GM21717 (cell line): ENCODE measurements around the gene INPP5B.
A peak's percentile ranks its signal among the peaks of the same experiment; 100 is the strongest.

Source experiments
- ATAC-seq: cut with Tn5 transposase; IDR thresholded peaks from one replicate; pipeline ENCODE4 v1.9.1; 2021; ENCODE audit warnings: mild to moderate bottlenecking, moderate library complexity; ENCODE audit not compliant: unreplicated experiment

Gene INPP5B

DNA sequence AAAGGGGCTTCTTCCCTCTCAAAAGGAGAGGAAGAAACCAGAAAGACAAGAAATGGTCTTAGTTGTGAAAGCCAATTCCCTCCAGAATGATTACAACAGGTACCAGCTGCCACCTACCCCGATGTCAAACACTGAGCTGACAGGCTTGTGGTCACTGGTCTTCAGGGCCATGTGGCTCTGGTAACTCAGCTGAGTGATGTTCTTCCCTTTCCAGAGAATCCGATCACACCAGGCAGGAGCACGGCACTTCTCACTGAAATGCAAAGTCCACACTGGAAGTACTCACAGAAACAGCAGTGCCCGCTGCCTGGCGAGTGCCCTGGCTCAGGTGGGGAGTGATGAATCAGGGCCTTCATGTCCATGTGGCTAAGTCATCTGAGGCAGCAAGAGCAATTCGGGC is 68.8 kb downstream of the INPP5B start:
- ATAC-seq = no peak

- ATAC-seq = no peak
Measured at GRCh38 chr1:37875833-37876232, 71.0 kb downstream of the INPP5B start.

- no peak for ATAC-seq
Measured at GRCh38 chr1:37872692-37873091, 74.2 kb downstream of the INPP5B start.

- no peak for ATAC-seq
Measured at GRCh38 chr1:37868466-37868865, 78.4 kb downstream of the INPP5B start.

DNA sequence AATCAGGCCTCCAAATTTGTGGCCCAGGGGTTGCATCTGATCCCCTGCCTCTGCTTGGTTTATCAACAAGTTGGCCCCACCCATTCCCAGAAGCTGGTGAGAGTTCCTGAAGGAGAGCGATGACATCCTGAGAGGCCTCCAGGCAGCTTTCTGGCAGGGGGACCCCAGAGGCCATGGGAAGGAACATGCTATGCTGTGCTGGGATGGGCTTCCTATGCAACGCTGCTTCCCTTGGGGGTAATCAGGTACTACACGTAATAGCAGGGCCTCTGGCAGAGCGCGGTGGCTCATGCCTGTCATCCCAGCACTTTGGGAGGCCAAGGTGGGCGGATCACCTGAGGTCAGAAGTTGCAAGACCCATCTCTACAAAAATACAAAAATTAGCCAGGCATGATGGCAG is 79.1 kb downstream of the INPP5B start:
- no peak for ATAC-seq

- ATAC-seq = no peak
Measured at GRCh38 chr1:37866491-37866890, 80.4 kb downstream of the INPP5B start.

DNA sequence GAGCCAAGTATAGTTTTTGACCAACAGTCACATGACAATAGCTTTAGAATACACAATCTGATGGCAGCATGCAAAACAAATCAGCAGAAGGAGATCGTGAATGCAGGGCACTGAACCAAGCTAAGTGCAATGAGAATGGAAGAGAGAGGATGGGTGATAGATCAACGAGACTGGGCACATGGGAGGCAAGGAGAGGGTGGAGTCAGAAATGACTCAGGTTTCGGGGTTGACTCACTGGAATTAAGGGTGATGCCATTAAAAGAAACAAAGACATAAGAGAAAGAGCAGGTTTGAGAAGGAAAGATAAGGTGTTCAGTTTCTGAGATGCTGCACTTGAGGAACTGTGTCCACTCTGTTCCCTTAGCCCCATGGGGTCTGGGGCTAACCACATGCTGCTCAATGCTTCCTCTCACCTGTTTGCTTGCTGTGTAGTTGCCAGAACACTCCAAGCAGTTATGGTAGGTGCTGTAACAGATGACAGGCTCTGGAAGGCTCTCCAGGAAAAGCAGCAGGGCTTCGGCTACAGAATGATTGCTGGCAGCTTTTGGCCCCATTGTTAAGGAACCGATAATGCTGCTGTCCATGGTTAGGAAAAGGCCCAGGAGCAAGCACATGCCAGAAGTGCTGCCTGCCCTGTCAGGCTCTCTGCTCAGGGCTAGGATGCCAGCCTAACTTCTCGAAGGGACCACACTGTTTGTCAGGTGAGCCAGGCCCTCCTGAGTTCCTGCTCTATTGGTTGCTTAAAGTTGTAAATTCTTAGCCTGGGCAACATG is 81.3 kb downstream of the INPP5B start:
- no peak for ATAC-seq

DNA sequence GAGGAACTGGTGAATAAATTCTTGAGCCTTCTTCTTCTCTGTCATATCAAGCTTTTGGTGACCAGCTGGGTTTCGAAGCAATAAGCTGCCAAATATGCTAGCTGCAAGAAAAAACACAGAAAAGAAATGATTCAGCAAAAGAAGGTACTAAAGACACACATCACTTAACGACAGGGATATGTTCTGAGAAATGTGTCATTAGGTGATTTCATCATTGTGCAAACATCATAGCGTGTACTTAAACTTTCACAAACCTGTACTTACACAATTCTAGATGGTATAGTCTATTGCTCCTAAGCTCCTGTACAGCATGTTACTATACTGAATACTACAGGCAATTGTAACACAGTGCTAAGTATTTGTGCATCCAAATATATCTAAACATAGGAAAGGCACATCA is 84.5 kb downstream of the INPP5B start:
- ATAC-seq = no peak

DNA sequence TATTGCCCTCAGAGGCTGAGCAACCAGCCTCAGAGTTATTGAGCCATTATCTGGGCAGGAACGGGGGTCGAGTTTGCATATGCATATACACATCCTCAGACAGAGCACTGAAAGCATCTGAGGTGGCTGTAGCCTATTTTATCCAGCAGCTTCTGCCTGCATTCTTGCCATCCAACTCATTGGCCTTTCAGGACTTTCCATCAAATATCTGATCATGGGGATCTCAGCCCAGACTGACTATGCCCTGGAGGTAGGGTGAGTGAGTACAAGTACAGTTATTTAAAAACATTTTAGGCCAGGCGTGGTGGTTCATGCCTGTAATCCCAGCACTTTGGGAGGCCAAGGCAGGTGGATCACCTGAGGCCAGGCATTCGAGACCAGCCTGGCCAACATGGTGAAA is 85.7 kb downstream of the INPP5B start:
- ATAC-seq = no peak

DNA sequence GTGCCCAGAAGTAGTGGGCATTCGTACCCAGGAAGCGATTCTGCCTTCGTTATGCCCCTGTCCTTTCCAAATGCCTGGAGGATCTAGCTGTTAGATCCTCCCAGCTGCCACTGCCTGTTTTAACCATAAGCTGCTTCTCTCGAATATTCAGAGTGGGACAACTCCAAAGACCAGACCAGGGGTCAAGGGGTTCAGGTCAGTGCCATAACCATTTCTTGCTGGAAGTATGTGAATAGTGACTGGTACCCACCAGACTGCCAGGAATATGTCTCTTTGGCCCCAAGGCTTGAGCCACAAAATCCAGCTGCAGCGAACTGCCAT is 86.5 kb downstream of the INPP5B start:
- ATAC-seq = no peak

DNA sequence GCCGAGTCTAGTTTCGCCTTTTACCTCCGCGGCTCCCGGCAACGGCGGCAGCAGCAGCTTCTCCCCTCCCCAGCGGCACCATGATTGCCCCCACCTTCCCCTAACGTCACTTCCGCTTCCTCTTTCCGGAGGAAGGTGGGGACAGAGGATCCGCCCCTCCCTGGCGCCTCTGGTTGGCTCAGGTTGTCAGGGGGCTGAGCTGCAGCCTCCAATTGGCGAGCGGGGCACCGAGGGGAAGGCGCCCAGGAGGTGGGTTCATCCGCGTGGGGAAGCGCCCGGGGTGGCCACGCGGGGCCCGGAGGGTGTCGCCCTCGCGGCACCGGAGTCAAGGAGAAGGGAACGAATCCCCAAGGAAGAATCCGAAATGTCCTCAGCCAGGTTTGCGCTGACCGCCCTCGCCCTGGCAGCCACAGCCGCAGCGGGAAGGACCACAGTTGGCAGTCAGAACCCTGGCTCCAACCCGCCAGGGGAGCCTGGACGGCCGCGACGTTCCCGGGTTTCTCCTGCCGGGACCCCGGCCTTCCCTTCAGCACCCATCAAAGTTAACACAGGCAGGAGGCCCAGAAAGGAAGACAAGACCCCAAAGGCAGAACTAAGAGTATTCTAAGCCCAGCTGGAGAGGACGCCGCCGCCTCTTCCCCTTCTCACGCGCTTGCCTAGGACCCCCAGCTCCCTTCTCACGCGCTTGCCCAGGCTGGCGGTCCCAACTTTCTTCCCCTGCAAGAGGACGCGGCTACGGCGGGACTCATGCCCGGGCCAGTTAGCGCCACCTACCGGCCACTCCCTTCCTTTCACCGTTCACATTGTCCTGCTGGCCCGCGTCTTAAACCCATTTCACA is 87.1 kb downstream of the INPP5B start, which contains the start of gene MTF1:
TSS of gene MTF1 (minus strand) at position 86 of the 839 bp plus-strand sequence. CDS start 1,934 bp downstream, outside the sequence.
- ATAC-seq = peak; percentile 87

DNA sequence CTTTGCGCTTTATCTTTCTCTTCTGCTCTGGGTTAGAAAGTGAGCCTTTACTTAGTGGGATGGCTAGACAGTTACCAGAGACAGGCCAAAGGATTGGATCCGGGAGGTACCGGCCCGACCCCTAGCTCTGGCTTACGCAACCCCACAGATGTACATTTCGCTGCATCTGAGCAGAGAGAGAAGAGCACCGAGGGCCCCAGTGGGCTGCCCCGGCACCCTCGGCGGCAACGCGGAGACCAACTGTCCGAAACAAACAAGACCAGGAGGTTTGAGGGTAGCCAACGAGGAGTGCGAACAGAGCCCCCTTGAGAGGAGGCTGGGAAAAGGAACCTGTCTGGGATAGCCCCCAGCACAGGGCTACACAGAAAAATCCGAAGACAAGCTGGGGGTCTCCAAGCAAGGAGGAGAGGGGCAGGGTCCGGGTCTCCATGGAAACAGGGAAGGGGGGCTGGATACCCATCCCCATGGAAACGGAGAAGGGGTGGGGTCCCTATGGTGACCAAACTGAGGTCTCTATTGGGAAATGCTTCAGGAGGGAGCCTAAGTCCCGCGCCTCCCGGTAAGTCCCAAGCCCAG is 87.8 kb downstream of the INPP5B start:
- no peak for ATAC-seq

GRCh38 chr1:37854406-37854805 is 92.4 kb downstream of the INPP5B start:
- no peak for ATAC-seq

DNA sequence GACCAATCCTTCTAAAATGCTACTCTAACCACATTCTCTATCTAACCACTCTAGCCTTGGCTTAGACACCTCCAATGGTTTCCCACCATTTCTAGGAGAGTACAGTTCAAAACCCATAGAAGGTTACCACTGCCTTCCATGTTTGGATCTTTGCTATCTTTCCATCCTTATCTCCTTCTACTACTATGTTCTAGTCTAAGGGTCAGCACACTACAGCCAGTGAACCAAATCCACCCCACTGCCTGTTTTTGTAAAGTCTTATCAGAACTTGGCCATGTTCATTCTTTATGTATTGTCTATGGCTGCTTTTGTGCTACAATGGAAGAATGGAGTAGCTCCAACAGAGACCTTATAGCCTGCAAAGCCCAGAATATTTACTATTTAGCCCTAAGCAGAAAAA is 93.7 kb downstream of the INPP5B start:
- no peak for ATAC-seq

DNA sequence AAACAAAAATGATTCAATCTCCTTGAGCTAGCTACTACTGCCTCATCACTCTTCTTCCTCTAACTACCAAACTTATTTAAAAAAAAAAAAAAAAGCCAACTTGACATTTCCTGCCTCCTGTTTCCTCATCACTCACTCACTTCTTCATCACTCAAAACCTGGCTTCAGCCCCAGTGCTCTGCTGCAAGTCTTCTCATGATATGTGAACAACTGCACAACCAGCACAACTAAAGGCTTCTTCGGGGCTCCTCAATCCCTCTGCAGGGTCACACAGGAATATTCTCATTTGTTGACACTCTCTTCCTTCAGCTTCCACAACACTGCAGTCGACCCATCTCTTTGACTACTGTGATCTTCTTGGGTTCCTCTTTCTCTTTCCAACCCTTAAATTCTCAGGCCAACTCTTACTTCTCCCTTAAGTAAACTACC is 95.1 kb downstream of the INPP5B start:
- no peak for ATAC-seq

GRCh38 chr1:37851262-37851661 is 95.6 kb downstream of the INPP5B start:
- no peak for ATAC-seq

- no peak for ATAC-seq
Measured at GRCh38 chr1:37850352-37850955, 96.4 kb downstream of the INPP5B start.

DNA sequence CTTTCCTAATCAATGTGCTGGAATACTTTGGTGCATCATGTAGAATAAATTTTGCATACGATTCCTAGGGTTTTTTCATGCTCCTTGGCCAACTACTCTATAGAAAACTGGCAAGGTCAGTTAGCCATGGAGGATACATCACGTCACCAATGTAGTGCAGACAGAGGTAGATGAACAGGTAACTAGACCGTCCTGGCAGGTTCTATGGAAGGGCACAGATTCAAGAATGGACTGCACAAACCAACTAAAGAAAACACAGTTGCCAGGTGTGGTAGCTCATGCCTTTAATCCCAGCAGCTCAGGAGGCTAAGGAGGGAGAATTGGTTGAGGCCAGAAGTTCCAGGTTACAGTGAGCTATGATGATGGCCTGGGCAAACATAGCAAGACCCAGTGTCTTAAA is 97.4 kb downstream of the INPP5B start:
- no peak for ATAC-seq

DNA sequence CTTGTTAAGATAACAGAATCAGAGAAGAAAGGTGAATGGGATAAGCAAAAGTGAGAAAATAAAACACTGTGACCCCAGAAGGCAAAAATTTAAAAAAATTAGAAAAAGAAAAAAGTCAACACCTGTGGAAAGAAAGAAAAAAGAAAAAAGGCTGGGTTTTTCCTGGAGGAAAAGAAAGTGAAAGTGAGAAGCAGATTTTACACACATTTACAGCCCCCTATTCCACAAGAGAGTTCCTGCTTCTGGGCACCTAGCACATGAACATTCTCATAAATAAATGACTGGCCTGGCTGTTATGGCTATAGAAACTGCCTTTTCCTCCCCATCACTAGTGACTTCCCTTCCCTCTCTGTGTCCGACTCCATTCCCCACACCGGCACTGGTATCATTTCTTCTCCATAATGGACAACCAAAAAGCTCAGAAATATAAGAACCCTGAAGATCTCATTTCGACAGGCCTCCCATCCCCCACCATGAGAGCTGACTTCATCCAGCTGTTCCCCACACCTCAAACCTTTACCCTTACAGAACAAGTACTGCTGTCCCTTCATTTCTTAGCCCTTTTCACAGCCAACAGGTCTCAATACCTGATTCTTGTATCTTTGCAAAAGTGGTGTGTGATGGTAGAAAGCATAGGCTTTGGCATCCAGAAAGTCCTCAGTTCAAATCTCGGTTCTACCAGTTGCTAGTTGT is 100.1 kb downstream of the INPP5B start:
- ATAC-seq = no peak

DNA sequence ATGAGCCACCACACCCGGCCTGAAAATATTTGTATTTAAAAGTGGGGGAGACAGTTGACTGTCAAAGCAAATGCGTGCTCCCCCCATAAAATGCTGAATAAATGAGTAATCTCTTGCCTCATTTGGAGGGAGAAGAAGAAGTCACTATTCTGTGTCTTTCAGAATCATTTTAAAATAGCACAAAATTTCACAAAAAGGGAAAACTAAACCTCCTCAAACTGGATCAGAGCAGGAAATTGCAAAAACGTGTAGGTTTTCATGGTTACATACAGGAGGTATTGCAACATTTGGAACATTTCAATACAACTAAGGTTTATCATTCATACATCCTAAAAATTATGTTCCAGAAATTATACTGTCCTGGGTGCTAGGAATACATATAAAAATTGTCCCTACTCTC is 101.1 kb downstream of the INPP5B start:
- ATAC-seq = no peak
